Heart right ventricle (tissue), 16 donors: ENCODE results near the gene DAGLB. TPM values are rescaled to one million over a fixed set of nuclear protein-coding genes. Genes with fewer than 3 reads are reported as not detected.
A peak's percentile ranks its signal among the peaks of the same experiment; 100 is the strongest.

ENCODE experiments used
- ATAC-seq, 8 donors: fragments of 200-7000 bp; cut with Tn5 transposase; one replicate each; pipeline ENCODE4 v1.9.1; 2020; ENCODE audit warnings: mild to moderate bottlenecking in 8 of 8, moderate library complexity in 8 of 8, moderate number of reproducible peaks in 1 of 8
- DNase-seq, 2 donors: peaks; one replicate each; pipeline ENCODE4 v3.0.0-alpha.2; 2020
- H3K27ac ChIP-seq, 10 donors: fragments of 200-600 bp; sonication (generic) in 2 of 10; one replicate each; pipeline versions ENCODE4 v1.5.0 to v1.8.0; 2020 to 2022; ENCODE audit warnings: mild to moderate bottlenecking in 3 of 10
- H3K27me3 ChIP-seq, 7 donors: fragments of 200-600 bp; one replicate each; pipeline ENCODE4 v1.8.0; 2021 to 2022; ENCODE audit warnings: mild to moderate bottlenecking in 2 of 7
- H3K36me3 ChIP-seq, 9 donors: fragments of 200-600 bp; sonication (generic) in 1 of 9; one replicate each; pipeline versions ENCODE4 v1.5.0 to v1.8.0; 2020 to 2022; ENCODE audit warnings: mild to moderate bottlenecking in 2 of 9
- H3K4me1 ChIP-seq, 9 donors: fragments of 200-600 bp; sonication (generic) in 1 of 9; one replicate each; pipeline versions ENCODE4 v1.5.0 to v1.8.0; 2020 to 2022; ENCODE audit warnings: mild to moderate bottlenecking in 4 of 9
- H3K4me3 ChIP-seq, 10 donors: fragments of 200-600 bp; sonication (generic) in 2 of 10; one replicate each; pipeline versions ENCODE4 v1.5.0 to v1.8.0; 2020 to 2022; ENCODE audit warnings: mild to moderate bottlenecking in 7 of 10, moderate library complexity in 2 of 10
- H3K9me3 ChIP-seq, 11 donors: fragments of 200-600 bp in 10 of 11; sonication (generic) in 2 of 11; one replicate each; pipeline versions ENCODE4 v1.5.0 to v1.8.0; 2013 to 2022; ENCODE audit warnings: mild to moderate bottlenecking in 2 of 11, control low read depth in 1 of 11, moderate library complexity in 1 of 11
- CTCF ChIP-seq, 9 donors: fragments of 200-600 bp; sonication (generic) in 2 of 9; IDR thresholded peaks; one replicate each; pipeline versions ENCODE4 v1.5.0 to v1.8.0; 2021 to 2022; ENCODE audit warnings: antibody characterized with exemption in 9 of 9, mild to moderate bottlenecking in 5 of 9, moderate library complexity in 1 of 9
- WGBS, 2 donors: extraction: QIAGEN DNeasy Blood & Tissue Kit; methylation state at CpG; one replicate each; pipeline ENCODE4 v1.1.7; 2013; ENCODE audit warnings: inconsistent platforms in 1 of 2; 5-methylcytosine and 5-hydroxymethylcytosine counted together
- intact Hi-C, 10 donors: fragments of 100-400 bp; cut with DNase I; formaldehyde crosslinking; loops; one replicate each; pipeline versions ENCODE4 v1.11.1 to v1.14.2; 2022
- polyA plus RNA-seq, 2 donors: library from polyadenylated mRNA; stranded (reverse); fragments of 200-250 nt; gene quantifications; one replicate each; pipeline ENCODE4 v1.2.3, GENCODE V29; 2013
- total RNA-seq, 10 donors: library from RNA; stranded (reverse); fragmentation: NEBNext Ultra II Directional in 3 of 10; extraction: Animal tissue kit (Norgen Biotek cat#: 25700) in 3 of 10; gene quantifications; one replicate each; pipeline versions ENCODE4 v1.2.1 to v1.2.4, GENCODE V29; 2021 to 2023
- donor health status: Arrhythmogenic right ventricular cardiomyopathy.
- donor health status: ischemic (EF 13 %, LVEDD 7.1; RV severe dilation, severe dysfunction).
- donor health status: healthy with polysubstance abuse.
- donor health status: DM: no; HTN: yes; CAD: no.
- donor health status: DM: no; HTN: no; CAD: no.
- donor health status: ischemic (EF 25% LVEDD 6.9; RV normal size, moderate dysfunction).
- donor health status: ischemic (EF 25% LVEDD 5.7; RV mildly dilated, moderate dysfunction).
- donor health status: healthy.
- donor health status: DM: yes; HTN: yes; CAD: no.
- donor health status: Ischemic cardiomyopathy.
- donor health status: ischemic (EF 35%, LVEDD 5.7; RV mildly dilated, moderate dysfunction).
- donor health status: nonischemic (EF 11% LVEDD 7.7; RV severe dilation, severe dysfunction).
- donor health status: DM: yes; HTN: yes; CAD: no.
- donor health status: PGD.
- donor health status: ischemic (EF 29% LVEDD 5.4; RV normal size, mild dysfunction).
- donor health status: nonischemic (EF 23%, LVEDD 6.1; RV moderate dilation, normal function).

DAGLB gene
- total and polyA plus RNA-seq, 12 donors, result 4.8 to 12.9 (median 6.3) TPM

GRCh38 chr7:6438427-6438826 is 9.3 kb downstream of the DAGLB start:
- Histone ChIP-seq H3K9me3 (no peaks in the 10 kb centered on the region), H3K4me1 (peaks cover 0 to 75% (median 40%) of the 10 kb centered on the region in 9 donors), H3K4me3 (peak overlapping the region in 1 of 10 donors; percentile 16), H3K27me3 (no peaks in the 10 kb centered on the region), H3K36me3 (peaks cover 0 to 36% (median 3%) of the 10 kb centered on the region in 9 donors), H3K27ac (peak overlapping the region in 6 of 10 donors; percentile 11 to 63 (median 48))
- ATAC-seq (peak; percentile 27 to 72 (median 60)), DNase-seq (peak in 1 of 2 donors; percentile 33)
- no peak for TF ChIP-seq CTCF (IDR thresholded peaks at IDR 0.05)
- 65 to 66% methylated on average over 2 of the region's 2 CpGs for whole genome bisulfite sequencing, 2 donors
- intact Hi-C loops, result loop anchor here in 9 of 10 donors (5.0 to 10.0 kb wide), 5 partner anchors 51 to 584 kb away; partner anchors contain the start of genes AIMP2 (in 2 of the 9) and PMS2 (in 2 of the 9)

- Histone ChIP-seq H3K36me3 (peaks cover 0 to 32% (median 0%) of the 10 kb centered on the region in 9 donors), H3K4me3 (no peak overlapping the region), H3K27ac (peak overlapping the region in 5 of 10 donors; percentile 15 to 86 (median 48)), H3K4me1 (peaks cover 0 to 77% (median 40%) of the 10 kb centered on the region in 9 donors), H3K9me3 (no peaks in the 10 kb centered on the region), H3K27me3 (no peaks in the 10 kb centered on the region)
- ATAC-seq (no peak), DNase-seq (no peak)
- 89 to 91% methylated on average over 6 of the region's 6 CpGs for WGBS, 2 donors
- intact Hi-C loops, result loop anchor here in 9 of 10 donors (5.0 to 10.0 kb wide), 5 partner anchors 50 to 582 kb away; partner anchors contain the start of genes AIMP2 (in 2 of the 9) and PMS2 (in 2 of the 9)
- no peak for TF ChIP-seq CTCF (IDR thresholded peaks at IDR 0.05)
Measured at GRCh38 chr7:6437251-6437650, 10.5 kb downstream of the DAGLB start.

GRCh38 chr7:6436385-6436685 is 11.4 kb downstream of the DAGLB start:
- H3K4me3 ChIP-seq, result peak overlapping the region in 2 of 10 donors; percentile 23 to 26
- TF ChIP-seq CTCF (IDR thresholded peaks at IDR 0.05), result no peak
- no peaks in the 10 kb centered on the region for H3K9me3 ChIP-seq
- H3K36me3 ChIP-seq, result peaks cover 0 to 34% (median 0%) of the 10 kb centered on the region in 9 donors
- peak in 1 of 2 donors; percentile 29 for DNase-seq
- no peaks in the 10 kb centered on the region for H3K27me3 ChIP-seq
- 66 to 80% methylated on average over 10 of the region's 10 CpGs for WGBS, 2 donors
- intact Hi-C loops, result loop anchor here in 9 of 10 donors (5.0 to 10.0 kb wide), 5 partner anchors 49 to 582 kb away; partner anchors contain the start of genes AIMP2 (in 2 of the 9) and PMS2 (in 2 of the 9)
- H3K27ac ChIP-seq, result peak overlapping the region in 9 of 10 donors; percentile 32 to 86 (median 51)
- H3K4me1 ChIP-seq, result peaks cover 0 to 75% (median 40%) of the 10 kb centered on the region in 9 donors
- peak in 6 of 8 donors; percentile 10 to 49 (median 33) for ATAC-seq

- H3K4me1 ChIP-seq, result peaks cover 0 to 76% (median 40%) of the 10 kb centered on the region in 9 donors
- DNase-seq, result peak; percentile 81 to 85
- intact Hi-C loops, result loop anchor here in 9 of 10 donors (5.0 to 10.0 kb wide), 5 partner anchors 48 to 581 kb away; partner anchors contain the start of genes AIMP2 (in 2 of the 9) and PMS2 (in 2 of the 9)
- 37 to 40% methylated on average over 27 of the region's 27 CpGs for WGBS, 2 donors
- TF ChIP-seq CTCF (IDR thresholded peaks at IDR 0.05), result peak; percentile 93 to 99 (median 98)
- H3K36me3 ChIP-seq, result peaks cover 0 to 40% (median 0%) of the 10 kb centered on the region in 9 donors
- H3K27ac ChIP-seq, result peak overlapping the region; percentile 18 to 86 (median 50)
- no peaks in the 10 kb centered on the region for H3K27me3 ChIP-seq
- ATAC-seq, result peak; percentile 64 to 89 (median 84)
- H3K9me3 ChIP-seq, result no peaks in the 10 kb centered on the region
- peak overlapping the region in 6 of 10 donors; percentile 18 to 37 (median 24) for H3K4me3 ChIP-seq
Measured at GRCh38 chr7:6435486-6436384, 12.0 kb downstream of the DAGLB start.
